HG02840 (cell line): Measurements from ENCODE around the gene HHLA2.
A peak's percentile ranks its signal among the peaks of the same experiment; 100 is the strongest.
"Not testable (repeated sequence)": the region's sequence is repeated elsewhere in the genome, so short reads cannot be mapped to it uniquely, and the experiment has no call there.

ENCODE experiments used
- ATAC-seq: cut with Tn5 transposase; IDR thresholded peaks from one replicate; pipeline ENCODE4 v1.9.1; 2021; ENCODE audit warnings: mild to moderate bottlenecking, moderate library complexity, moderate number of reproducible peaks; ENCODE audit not compliant: unreplicated experiment, low FRiP score

The HHLA2 gene, protein sequence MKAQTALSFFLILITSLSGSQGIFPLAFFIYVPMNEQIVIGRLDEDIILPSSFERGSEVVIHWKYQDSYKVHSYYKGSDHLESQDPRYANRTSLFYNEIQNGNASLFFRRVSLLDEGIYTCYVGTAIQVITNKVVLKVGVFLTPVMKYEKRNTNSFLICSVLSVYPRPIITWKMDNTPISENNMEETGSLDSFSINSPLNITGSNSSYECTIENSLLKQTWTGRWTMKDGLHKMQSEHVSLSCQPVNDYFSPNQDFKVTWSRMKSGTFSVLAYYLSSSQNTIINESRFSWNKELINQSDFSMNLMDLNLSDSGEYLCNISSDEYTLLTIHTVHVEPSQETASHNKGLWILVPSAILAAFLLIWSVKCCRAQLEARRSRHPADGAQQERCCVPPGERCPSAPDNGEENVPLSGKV

DNA sequence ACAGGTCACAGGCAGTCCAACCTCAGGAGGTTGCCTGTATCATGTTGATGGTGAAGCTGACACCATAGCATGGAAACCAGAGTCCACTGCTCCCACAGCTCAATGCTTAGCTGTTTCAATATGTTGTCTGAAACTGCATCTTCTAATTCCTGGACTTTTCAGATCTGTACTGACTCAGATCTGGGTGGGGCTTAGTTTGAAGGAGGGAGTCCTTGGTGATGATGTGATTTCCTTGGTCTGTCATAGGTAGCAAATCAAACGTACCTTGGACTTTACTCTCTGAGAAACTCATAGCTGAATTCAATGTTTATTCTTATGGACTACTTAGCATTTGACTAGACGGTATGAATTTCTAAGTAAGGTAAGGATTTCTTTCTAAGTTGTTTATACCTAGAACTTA is at the start of gene HHLA2:
TSS of gene HHLA2 (plus strand) at position 310 of the 400 bp plus-strand sequence. CDS start 55,266 bp downstream, outside the sequence.
- ATAC-seq = peak; percentile 44

DNA sequence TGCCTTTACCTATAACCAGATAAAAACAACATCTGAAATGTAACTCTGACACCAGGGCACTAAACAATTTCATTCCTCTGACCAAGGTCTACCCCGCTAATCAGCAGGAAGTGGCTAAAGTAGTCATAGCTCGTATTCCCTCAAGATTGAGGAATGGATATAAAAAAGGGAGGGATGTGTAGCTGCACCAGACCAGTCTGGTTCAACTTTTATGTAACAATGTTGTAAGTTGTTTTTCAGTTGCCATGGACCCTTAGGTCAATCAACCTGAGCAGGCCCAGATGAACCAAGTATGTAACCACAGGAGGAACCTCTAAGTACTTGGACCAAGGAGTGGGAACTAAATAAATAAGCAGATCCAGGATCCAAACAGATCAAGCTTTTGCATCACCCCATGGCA is 45.7 kb upstream of the HHLA2 start:
- ATAC-seq = no peak

DNA sequence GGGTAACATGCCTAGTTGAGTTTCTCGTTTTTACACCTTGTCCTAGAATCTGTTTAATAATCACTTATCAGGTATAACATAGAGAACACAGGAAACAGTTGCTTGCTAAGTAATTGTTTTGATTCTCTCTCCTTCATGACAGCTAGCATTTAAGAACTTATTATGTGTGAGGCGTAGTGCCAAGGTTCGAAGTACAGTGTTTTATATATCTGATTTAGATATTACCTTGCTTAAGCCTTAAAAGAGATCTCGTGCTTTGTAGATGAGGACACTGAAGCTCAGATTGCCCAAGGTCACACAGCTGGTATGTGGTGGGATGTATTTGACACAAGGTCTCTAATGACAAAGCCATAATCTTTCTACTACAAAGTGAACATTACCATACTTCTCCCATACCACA is 45.1 kb upstream of the HHLA2 start:
- ATAC-seq = no peak

DNA sequence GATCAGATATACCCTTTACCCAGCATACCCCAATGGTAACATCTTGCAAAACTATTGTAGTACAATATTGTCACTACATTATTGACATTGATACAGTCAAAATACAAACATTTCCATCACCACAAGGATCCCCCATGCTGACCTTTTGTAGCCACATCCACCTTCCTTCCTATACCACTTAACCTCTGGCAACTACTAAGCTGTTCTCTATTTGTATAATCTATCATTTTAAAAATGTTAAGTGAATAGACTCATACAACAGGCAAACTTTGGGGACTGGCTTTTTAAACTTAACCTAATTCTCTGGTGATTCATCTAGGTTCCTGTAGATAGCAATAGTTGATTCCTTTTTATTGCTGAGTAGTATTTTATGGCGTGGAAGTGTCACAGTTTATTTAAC is 44.5 kb upstream of the HHLA2 start:
- ATAC-seq = no peak

DNA sequence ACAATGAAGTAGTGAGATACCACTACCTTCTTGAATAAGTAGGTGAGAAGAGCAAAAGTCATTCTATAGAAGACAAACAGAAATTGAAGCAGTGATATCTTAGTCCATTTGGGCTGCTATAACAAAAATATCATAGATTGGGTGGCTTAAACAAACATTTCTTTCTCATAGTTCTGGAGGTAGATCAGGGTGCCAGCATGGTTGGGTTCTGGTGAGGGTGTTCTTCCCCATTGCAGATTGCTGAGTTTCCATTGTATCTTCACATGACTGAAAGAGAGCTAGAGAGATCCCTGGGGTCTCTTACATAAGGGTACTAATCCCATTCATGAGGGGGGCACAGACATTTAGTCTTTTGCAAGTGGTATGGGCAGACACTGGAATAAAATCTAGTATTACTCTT is 41.2 kb upstream of the HHLA2 start:
- ATAC-seq = no peak

DNA sequence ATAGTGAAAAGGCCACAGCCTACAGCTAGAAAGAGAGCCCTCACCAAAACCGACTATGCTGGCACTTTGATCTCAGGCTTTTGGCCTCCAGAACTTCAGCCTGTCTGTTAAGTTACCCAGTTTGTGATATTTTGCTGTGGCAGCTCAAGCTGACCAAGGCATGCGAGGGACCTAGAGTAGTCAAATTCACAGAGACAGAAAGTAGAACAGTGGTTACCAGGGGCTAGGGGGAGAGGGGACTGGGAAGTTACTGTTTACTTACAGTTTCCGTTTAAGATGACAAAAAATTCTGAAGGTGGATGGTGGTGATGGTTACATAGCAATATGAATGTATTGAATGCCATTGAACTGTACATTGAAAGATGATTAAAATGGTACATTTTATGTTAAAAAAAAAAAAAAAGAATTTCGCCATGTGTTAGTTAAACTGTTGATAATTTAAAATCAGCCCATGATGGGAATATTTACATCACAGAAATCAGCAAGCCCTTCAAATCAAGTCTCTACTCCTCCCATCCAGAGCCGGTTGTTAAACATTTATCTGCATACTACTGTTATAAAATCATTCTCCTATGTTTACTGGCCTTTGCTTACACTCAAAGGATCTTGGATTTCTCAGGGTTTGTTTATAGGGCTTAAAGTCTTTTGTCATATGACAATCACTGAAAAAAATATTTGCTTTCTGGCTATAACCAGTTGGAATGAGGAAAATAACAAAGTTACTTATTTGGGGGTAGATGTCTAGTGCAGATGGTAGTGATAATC is 31.6 kb upstream of the HHLA2 start:
- peak; percentile 70 for ATAC-seq

DNA sequence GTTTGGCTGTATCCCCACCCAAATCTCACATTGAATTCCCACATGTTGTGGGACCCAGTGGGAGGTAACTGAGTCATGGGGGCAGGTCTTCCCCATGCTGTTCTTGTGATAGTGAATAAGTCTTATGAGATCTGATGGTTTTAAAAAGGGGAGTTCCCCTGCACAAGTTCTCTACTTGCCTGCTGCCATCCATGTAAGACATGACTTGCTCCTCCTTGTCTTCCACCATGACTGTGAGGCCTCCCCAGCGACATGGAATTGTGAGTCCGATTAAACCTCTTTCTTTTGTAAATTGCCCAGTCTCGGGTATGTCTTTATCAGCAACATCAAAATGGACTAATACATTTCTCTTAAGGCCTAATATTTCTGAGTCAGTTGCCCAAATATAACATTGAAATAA is 28.1 kb upstream of the HHLA2 start:
- ATAC-seq = not testable (repeated sequence)

DNA sequence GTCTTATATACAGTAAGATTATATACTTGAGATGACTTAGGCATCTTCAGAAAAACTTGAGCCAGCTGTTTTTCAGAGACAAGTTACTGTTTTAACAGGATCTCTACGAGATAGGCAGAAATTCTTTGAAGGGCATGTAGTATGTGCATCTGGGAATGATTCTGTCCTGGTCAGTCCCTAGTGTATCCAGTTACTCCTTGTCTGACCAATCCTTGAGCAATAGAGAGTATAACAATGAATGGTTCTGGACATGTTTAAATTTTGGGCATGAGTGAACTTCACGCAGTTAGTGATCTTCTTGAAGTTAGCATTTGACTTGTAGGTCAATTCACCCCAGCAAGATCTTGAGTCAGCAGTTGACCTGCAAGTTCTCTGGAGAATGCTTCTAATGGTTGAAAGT is 24.7 kb upstream of the HHLA2 start:
- ATAC-seq = no peak

DNA sequence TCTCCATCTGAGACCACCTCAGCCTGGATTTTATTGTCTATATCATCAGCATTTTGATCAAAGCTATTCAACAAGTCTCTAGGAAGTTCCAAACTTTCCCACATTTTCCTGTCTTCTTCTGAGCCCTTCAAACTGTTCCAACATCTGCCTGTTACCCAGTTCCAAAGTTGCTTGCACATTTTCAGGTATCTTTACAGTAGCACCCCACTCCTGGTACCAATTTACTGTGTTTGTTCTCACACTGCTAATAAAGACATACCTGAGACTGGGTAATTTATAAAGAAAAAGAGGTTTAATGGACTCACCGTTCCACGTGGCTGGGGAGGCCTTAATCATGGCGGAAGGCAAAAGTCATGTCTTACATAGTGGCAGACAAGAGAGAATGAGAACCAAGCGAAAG is 17.3 kb upstream of the HHLA2 start:
- not testable (repeated sequence) for ATAC-seq

DNA sequence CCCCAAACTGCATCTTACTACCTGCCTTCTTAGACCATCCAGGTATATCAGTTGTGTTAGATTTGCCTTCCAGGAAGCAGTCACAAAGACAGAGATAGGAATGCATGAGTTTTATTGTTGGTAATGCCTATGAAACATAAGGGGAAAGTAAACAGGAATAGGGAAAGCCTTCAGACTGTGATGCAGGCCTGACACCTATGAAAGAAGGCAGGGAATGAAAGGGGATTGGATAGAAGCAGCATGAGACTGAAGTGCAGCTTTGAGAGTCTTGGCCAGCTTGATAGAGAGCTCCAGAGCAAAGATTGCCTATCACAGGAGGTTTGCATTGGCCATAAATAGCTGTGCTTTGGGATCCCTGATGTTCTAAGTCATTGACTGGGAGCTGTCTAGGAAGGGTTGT is 15.9 kb upstream of the HHLA2 start:
- ATAC-seq = no peak

DNA sequence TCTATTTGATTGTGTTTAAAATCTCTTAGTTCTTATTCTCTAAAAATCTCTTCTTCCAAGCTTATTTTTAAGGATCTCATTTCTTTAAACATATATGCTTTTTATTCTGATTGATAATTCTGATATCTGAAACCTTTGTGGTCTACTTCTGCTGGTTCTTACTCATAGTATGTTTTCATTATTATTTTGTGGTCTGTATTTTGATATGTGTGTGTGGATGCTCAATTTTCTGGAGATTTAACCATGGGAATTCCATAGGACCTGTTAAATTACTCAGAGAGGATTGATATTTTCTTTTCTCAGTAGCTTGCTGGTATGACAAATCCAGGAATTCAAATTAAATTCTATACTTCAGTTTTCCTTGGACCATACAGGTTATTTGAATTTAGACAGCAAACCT is 14.7 kb upstream of the HHLA2 start:
- no peak for ATAC-seq

DNA sequence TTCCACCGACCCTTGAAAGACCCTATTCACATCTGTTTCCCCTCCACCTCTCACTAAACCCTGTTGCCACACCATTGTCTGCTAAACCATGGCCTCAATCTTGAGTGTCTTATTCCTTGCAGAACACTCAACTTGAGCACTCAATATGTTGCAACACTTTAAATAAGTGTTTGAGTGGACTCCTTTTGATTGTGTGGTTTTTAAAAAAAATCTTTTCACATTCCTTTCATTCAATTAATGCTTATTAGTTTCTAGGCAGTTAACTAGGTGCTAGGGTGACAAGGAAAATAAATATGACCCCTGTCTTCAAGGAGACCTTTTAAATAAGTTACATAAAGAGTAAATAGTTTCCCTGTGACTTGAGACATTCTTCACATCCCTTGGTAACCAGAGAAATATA is 13.3 kb upstream of the HHLA2 start:
- no peak for ATAC-seq

DNA sequence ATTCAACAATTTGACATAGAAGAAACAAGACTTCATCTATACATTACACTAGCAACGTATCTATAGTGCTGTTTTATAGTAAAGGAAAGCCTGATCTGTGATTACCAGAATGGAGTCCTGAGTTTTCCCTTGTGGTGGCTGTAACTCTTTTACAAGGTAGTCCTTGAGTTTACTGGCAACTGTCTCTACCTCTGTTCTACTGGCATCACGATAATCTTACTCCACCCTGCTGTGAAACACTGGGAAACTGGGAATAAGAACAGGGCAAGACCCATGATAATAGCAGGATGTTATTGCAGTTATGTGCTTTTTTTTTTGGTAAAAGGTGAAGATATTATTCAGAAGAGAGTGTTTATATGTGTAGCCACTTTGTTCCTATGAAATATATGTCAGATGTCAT is 12.4 kb upstream of the HHLA2 start:
- ATAC-seq = no peak

DNA sequence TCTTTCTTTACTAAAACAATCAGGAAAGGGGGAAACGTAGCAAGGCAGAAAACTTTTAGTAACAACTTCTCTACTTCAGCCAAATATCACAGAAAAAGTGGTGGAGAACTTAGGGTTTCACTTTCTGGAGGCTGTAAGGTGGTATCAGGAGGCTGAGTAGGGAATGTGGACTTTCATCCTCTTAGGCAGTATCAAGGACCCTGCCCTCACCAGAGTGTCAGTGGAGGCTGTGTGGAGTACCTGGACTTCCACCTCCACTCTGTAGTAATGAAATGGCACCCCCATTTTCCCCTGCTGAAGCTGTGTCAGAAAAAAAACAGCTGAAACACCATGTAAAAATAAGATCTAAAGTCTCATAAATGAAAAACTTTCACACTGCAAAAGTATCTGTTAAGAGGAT is 11.2 kb upstream of the HHLA2 start:
- ATAC-seq = no peak

DNA sequence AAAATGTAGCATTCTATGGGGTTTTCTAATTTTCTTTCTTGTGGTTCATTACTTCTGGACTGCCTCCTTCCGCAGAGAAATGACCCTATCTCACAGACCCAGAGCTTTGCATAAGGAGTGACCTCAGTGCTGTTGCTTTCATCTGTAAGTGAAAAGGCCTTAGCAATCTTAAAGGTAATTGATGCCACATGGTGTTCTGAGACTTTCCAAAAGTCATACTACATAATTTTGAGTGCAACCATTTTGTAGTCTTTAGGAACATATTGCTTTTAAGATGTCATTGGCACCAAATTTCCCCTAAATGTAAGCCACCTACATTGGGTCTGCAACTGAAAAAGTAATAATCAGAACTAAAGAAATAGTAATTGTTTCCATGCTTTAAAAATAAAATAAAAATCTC is 9.2 kb upstream of the HHLA2 start:
- peak; percentile 65 for ATAC-seq

DNA sequence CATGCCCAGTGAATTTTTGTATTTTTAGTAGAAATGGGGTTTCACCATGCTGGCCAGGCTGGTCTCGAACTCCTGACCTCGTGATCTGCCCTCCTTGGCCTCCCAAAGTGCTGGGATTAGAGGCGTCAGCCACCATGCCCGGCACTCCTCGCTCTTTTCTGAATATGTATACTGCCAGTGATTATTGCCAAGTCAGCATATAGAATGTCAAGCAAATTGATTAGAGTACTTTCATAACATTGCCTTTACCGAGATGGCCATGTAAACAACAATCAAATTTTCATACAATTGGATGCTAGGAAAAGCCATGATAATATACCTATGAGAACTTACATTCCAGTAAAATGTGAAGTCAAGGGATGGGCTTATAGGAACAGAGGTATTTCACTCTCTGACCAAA is 8.2 kb upstream of the HHLA2 start:
- ATAC-seq = not testable (repeated sequence)

DNA sequence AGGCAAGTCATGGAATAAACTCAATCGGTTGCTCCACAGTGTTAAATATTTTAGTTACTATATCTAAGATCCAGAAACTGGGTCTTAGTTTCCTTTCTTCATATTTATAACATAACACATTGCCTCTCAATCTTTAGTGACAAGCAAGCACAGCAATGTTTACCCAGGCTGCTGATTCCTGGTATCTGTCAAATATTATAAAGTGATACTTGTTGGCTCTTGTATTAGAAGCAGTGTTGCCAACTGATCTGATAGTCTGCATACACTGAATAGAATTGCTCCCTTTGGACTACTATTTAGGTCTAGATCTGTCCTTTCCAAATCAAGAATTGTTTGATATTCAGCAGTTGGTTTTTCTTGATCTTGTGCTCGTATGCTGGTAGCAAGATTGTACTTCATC is 7.2 kb upstream of the HHLA2 start:
- ATAC-seq = no peak

DNA sequence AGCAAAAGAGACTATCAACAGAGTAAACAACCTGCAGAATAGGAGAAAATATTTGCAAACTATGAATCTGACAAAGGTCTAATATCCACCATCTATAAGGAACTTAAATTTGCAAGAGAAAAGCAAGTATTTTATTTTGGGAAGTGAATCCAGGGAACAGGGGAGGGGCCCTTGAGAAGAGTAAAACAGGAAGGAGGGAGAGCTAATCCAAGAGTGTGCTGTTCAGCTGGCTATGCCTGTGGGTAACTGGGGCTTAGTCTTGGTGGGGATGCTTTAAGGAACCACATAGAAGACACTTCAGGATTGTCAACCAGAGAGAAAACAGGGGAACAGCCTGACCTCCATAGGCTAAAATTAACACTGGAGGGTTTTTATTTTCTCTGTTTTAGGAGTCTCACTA is 3.9 kb upstream of the HHLA2 start:
- ATAC-seq = no peak

DNA sequence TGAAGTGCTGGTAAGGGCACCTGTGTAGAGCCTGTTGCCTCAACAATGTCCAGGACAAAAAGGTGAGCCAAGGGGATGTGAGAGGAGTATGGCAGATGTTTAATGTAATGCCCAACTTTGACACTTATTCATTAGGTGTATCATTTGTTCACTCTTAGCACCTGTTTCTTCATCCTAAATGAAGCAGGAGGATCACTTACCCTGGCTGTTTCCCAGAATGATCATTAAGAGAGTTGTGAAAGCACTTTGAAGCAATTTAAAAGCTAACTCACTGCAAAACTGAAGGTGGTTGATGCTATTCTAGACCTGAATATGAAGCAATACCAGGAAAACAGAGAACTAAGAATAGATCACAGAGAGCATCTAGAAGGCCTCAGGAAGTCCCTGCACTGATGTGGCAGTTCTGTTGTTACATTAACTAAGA is 3.4 kb upstream of the HHLA2 start:
- ATAC-seq = peak; percentile 73

DNA sequence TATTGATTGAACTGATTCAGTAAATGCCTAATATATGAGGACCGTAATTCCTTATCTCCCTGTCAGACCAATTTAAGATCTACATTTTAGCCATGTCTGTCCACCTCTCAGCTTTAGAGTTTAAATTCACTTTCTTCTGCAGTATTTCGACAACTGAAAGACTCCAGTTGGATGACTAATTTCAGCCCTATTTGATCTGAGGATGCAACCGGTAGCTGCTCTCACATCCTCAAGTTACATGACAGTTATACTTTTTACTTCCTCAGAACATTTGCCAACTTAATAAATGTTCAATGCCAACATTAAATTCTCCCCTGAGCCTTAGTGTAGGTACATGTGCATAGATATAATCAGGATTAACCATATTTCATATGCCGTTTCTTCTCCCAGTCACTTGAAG is 2.5 kb upstream of the HHLA2 start:
- ATAC-seq = peak; percentile 56

DNA sequence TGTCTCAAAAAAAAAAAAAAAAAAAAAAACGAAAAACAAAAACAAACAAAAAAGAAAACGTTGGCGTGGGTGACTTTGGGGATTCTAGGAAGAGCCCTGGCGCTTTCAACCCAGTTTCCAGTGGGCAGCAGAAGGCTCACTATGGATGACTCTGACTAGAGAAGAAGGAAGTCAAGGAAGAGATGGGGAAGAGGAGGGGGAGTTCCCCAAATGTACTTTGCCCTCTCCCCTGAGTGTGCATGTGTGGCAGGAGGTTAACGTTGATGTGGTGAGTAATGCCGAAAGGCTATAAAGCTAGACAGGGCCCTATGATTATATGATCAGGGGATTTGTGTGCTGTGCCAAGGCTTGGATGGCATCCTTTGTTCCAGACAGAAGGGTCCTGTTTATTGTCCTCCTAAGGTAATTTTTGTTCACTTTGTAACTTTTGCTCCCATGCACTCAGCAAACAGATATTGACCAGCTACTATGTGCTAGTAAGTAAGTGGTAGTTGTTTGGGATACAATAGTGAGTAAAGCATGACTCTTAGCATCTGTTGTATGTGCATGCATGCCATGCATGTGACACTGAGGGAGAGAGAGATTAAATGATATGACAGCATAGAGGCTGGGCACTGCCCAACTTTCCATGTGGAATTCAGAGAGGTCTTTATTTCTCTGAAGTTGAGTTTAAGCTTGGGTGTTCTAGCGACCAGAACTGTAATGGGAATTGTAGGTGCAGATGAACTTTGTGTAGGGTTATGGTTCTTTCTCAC is 750 bp upstream of the HHLA2 start:
- ATAC-seq = no peak
